HCT116 (cell line): ENCODE measurements around the gene CYP27A1.

Source experiments
- EZH2 ChIP-seq: fragments of 200-600 bp; sonication (generic); IDR thresholded peaks from 2 replicates; pipeline ENCODE4 v1.6.1; 2017; ENCODE audit warnings: antibody characterized with exemption, mixed run types
- FOSL1 ChIP-seq: IDR thresholded peaks from 2 replicates; pipeline ENCODE4 v1.6.1; 2012; ENCODE audit warnings: low read depth
- POLR2A ChIP-seq: IDR thresholded peaks from 2 replicates; pipeline ENCODE4 v1.7.0; 2011; ENCODE audit warnings: borderline replicate concordance; ENCODE audit not compliant: insufficient read depth, insufficient read length; ENCODE audit errors: extremely low read depth
- POLR2AphosphoS5 ChIP-seq: IDR thresholded peaks from 2 replicates; pipeline ENCODE4 v1.6.1; 2011; ENCODE audit warnings: mild to moderate bottlenecking, low read depth, low read length, moderate library complexity
- TF ChIP-seq, protein P1 (sequence below), 3 experiments: fragments of 200-600 bp in 1 of 3; sonication (generic) in 1 of 3; IDR thresholded peaks in 2 of 3; conservative IDR thresholded peaks in 1 of 3; 2 replicates each; pipeline ENCODE4 v1.5.1; 2012 to 2017; ENCODE audit warnings: low read depth in 2 of 3, low read length in 2 of 3, antibody characterized with exemption in 1 of 3, borderline replicate concordance in 1 of 3, control low read depth in 1 of 3, mild to moderate bottlenecking in 1 of 3, mixed read lengths in 1 of 3, mixed run types in 1 of 3, moderate library complexity in 1 of 3; ENCODE audit not compliant: insufficient read depth in 1 of 3

DNA sequence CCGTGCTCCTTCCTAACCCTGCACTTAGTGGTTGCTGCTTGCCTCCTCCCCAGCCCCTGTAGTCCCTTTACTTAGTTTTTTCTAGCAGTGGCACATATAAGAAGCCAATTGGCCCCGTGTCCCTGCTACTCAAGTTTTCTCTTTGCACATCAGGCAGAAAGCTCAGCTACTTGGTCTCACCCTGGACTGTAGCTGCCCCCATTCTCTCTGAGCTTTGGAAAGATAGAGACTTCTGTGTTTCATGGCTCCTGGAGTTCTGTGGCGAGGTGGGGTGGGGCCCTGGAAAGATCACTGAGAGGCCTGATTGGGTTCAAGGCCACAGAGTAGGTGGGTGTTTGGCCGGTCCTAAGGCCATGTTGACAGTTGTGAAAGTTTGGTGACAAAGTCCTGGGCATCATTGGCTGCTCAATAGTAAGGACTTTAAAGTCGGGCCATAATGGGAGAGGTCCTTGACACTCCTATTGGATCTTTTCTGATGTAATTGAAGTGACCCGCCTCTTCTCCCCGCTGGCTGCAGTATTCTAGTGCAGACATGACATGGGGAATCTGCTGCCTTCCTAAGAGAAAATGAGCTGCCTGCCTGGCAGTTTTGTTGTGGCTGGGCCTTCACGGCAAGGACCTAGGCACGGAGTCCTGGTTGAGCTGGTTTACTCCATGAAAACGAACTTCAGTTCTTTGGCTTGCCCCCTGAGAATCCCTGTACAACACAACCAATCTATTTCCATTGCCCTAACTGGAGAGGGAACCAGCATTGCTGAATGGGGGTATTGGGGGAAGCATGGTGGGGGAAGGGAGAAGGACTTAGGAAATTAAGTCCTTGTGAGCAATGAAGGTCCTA is 26.2 kb upstream of the CYP27A1 start:
- TF ChIP-seq, protein P1, sequence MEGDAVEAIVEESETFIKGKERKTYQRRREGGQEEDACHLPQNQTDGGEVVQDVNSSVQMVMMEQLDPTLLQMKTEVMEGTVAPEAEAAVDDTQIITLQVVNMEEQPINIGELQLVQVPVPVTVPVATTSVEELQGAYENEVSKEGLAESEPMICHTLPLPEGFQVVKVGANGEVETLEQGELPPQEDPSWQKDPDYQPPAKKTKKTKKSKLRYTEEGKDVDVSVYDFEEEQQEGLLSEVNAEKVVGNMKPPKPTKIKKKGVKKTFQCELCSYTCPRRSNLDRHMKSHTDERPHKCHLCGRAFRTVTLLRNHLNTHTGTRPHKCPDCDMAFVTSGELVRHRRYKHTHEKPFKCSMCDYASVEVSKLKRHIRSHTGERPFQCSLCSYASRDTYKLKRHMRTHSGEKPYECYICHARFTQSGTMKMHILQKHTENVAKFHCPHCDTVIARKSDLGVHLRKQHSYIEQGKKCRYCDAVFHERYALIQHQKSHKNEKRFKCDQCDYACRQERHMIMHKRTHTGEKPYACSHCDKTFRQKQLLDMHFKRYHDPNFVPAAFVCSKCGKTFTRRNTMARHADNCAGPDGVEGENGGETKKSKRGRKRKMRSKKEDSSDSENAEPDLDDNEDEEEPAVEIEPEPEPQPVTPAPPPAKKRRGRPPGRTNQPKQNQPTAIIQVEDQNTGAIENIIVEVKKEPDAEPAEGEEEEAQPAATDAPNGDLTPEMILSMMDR (IDR thresholded peaks at IDR 0.05 in 2 of 3, conservative IDR thresholded peaks at IDR 0.05 in 1 of 3; ENCODE audit: borderline replicate concordance in 1 of 3, insufficient read depth in 1 of 3, low read depth in 2 of 3, low read length in 2 of 3): no peak
- no peak for TF ChIP-seq EZH2
- no peak for TF ChIP-seq FOSL1
- no peak for TF ChIP-seq POLR2A
- TF ChIP-seq POLR2AphosphoS5: no peak
